Measurements from ENCODE around the gene ELL. TPM values are rescaled to one million over a fixed set of nuclear protein-coding genes. Genes with fewer than 3 reads are reported as not detected.
A peak's percentile ranks its signal among the peaks of the same experiment; 100 is the strongest.

The ELL gene
- total RNA-seq, 4 donors from 2014 or later: 21.8 to 30.8 (median 27.3) TPM

DNA sequence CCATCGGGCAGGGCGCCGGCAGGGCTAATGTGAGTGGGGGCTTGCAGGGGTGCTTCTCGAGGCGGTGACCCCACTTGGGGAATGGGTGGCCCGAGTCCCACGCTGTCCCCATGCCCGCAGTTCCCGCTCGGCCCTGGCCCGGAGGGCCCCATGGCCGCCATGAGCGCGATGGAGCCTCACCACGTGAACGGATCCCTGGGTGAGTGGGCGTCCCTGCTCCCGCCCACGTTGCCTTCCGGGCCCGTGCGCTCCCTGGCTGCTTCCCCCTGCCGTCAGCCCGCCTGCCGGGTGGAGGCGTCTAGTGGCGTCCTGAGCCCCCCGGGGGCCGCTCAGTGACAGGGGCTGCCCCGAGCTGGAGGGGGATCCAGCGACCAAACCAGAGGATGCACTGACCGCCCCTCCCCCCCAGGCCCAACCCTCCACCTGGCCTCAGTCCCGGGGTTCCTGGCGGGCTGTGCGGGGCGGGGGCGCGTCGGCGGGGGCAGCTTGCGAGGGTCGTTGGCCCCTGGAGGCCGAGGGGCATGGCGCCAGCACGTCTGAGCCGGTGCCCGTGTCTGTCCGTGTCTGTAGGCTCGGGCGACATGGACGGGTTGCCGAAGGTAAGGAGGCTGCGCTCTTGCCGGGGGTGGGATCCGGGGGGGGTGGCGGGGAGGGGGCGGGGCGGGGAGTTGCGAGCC is 88.7 kb downstream of the ELL start:
- H3K9me3 ChIP-seq: no peaks in the 10 kb centered on the region
- in situ Hi-C loops (cut with MboI; ENCODE audit: low sequenced_read_pairs in 4 of 4): no loop called here
- ATAC-seq (no peak), DNase-seq (no peak)
- TF ChIP-seq, protein P1, sequence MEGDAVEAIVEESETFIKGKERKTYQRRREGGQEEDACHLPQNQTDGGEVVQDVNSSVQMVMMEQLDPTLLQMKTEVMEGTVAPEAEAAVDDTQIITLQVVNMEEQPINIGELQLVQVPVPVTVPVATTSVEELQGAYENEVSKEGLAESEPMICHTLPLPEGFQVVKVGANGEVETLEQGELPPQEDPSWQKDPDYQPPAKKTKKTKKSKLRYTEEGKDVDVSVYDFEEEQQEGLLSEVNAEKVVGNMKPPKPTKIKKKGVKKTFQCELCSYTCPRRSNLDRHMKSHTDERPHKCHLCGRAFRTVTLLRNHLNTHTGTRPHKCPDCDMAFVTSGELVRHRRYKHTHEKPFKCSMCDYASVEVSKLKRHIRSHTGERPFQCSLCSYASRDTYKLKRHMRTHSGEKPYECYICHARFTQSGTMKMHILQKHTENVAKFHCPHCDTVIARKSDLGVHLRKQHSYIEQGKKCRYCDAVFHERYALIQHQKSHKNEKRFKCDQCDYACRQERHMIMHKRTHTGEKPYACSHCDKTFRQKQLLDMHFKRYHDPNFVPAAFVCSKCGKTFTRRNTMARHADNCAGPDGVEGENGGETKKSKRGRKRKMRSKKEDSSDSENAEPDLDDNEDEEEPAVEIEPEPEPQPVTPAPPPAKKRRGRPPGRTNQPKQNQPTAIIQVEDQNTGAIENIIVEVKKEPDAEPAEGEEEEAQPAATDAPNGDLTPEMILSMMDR (IDR thresholded peaks at IDR 0.05 in 4 of 5, conservative IDR thresholded peaks at IDR 0.05 in 1 of 5): no peak
- TF ChIP-seq POLR2A (IDR thresholded peaks at IDR 0.05): no peak
- no peaks in the 10 kb centered on the region for H3K36me3 ChIP-seq
- peaks cover under 1 to 11% (median 11%) of the 10 kb centered on the region in 3 donors for H3K27me3 ChIP-seq
- H3K27ac ChIP-seq: peak overlapping the region in 3 of 4 donors; percentile 18 to 50 (median 48)
- intact Hi-C loops (cut with DNase I; ENCODE audit: low total_unique reads): no loop called here
- H3K4me1 ChIP-seq: peaks cover under 1 to 21% of the 10 kb centered on the region in 2 donors
- peak overlapping the region; percentile 27 to 49 (median 44) for H3K4me3 ChIP-seq

GRCh38 chr19:18432275-18433014 is 89.4 kb downstream of the ELL start:
- intact Hi-C loops (cut with DNase I; ENCODE audit: low total_unique reads) (no loop called here), in situ Hi-C loops (cut with MboI; ENCODE audit: low sequenced_read_pairs in 4 of 4) (no loop called here)
- Histone ChIP-seq H3K27me3 (peaks cover 0 to 10% (median 4%) of the 10 kb centered on the region in 3 donors), H3K27ac (peak overlapping the region in 1 of 4 donors; percentile 48), H3K4me1 (peaks cover 0 to 16% of the 10 kb centered on the region in 2 donors), H3K4me3 (peak overlapping the region in 1 of 4 donors; percentile 44), H3K36me3 (no peaks in the 10 kb centered on the region), H3K9me3 (no peaks in the 10 kb centered on the region)
- TF ChIP-seq POLR2A (IDR thresholded peaks at IDR 0.05): no peak
- TF ChIP-seq, protein P1 (IDR thresholded peaks at IDR 0.05 in 4 of 5, conservative IDR thresholded peaks at IDR 0.05 in 1 of 5): no peak
- no peak for ATAC-seq
- no peak for DNase-seq

- peaks cover 0 to 10% (median 0%) of the 10 kb centered on the region in 3 donors for H3K27me3 ChIP-seq
Measured at GRCh38 chr19:18431351-18432197, 90.3 kb downstream of the ELL start.

More at GRCh38 chr19:18431351-18432197, 90.3 kb downstream of the ELL start:
- peaks cover 2 to 15% of the 10 kb centered on the region in 2 donors for H3K4me1 ChIP-seq
- H3K36me3 ChIP-seq: no peaks in the 10 kb centered on the region
- H3K9me3 ChIP-seq: no peaks in the 10 kb centered on the region
- intact Hi-C loops (cut with DNase I; ENCODE audit: low total_unique reads): no loop called here
- H3K27ac ChIP-seq: no peak overlapping the region
- ATAC-seq (no peak), DNase-seq (no peak)
- in situ Hi-C loops (cut with MboI; ENCODE audit: low sequenced_read_pairs in 4 of 4): no loop called here
- TF ChIP-seq, protein P1 (IDR thresholded peaks at IDR 0.05 in 4 of 5, conservative IDR thresholded peaks at IDR 0.05 in 1 of 5): no peak
- TF ChIP-seq POLR2A (IDR thresholded peaks at IDR 0.05): no peak
- no peak overlapping the region for H3K4me3 ChIP-seq
